HG03064 (cell line): ENCODE results near the gene LYPLA2.
"Not testable (repeated sequence)": the region's sequence is repeated elsewhere in the genome, so short reads cannot be mapped to it uniquely, and the experiment has no call there.

Experiments used
- ATAC-seq: cut with Tn5 transposase; IDR thresholded peaks from one replicate; pipeline ENCODE4 v1.9.1; 2021; ENCODE audit warnings: low read depth; ENCODE audit not compliant: unreplicated experiment

LYPLA2 gene

GRCh38 chr1:23825762-23826522 lies 35.0 kb downstream of the LYPLA2 start:
- no peak for ATAC-seq

DNA sequence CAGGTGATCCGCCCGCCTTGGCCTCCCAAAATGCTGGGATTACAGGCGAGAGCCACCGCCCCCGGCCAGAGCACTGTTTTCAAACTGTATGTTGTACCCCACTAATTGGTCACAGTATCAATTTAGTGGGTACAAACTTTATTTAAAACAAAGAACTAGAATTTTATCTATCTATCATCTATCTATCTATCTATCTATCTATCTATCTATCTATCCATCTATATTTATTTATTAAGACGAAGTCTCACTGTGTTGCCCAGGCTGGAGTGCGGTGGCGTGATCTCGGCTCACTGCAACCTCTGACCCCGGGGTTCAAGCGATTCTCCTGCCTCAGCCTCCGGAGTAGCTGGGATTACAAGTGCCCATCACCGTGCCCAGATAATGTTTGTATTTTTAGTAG lies 35.6 kb downstream of the LYPLA2 start:
- ATAC-seq: not testable (repeated sequence)

DNA sequence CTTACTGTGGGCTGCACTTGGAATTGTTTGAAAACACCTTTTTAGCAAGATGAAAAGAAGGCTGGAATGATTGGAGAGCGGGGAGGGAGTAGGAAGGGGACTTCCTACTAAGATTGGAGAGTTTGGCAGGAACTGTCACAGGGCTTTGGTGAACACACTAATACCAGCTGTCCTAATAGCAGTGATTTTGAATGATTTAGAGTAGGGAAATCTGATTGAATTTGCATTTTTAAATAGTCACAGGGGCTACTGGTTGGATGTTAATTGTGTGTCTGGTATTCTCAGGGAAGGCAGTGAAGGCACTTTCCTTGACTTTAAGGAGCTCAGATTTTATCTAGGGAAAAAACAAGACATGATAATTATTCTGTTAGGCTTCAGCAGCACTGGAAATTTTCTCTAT lies 36.8 kb downstream of the LYPLA2 start:
- ATAC-seq: no peak

DNA sequence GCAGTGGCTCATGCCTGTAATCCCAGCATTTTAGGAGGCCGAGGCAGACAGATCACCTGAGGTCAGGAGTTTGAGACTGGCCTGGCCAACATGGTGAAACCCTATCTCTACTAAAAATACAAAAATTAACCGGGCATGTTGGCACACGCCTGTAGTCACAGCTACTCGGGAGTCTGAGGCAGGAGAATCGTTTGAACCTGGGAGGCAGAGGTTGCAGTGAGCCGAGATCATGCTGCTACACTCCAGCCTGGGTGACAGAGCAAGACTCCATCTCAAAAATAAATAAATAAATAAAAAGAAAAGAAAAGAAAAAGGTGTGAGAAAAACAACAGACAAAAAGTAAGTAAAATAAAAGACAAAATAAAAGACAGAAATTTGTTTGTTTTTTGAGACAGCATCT lies 43.2 kb downstream of the LYPLA2 start:
- not testable (repeated sequence) for ATAC-seq

GRCh38 chr1:23836037-23836436 lies 45.1 kb downstream of the LYPLA2 start:
- ATAC-seq: no peak

- no peak for ATAC-seq
These were observed 47.0 kb downstream of the LYPLA2 start for GRCh38 chr1:23837908-23838307.

GRCh38 chr1:23838401-23838866 lies 47.5 kb downstream of the LYPLA2 start:
- no peak for ATAC-seq

DNA sequence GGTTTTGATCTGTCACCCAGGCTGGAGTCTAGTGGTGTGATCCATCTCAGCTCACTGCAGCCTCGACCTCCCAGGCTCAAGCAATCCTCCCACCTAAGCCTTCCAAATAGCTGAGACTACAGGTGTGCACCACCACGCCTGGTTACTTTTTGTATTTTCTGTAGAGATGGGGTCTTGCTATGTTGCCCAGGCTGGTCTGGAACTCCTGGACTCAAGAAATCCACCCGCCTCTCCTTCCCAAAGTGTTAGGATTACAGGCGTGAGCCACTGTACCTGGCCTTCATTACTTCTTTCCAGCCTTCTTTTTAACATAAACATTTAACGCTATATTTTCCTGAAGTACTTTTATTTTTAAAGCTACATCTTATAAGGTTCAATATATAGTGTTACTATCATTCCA lies 52.7 kb downstream of the LYPLA2 start:
- ATAC-seq: no peak
